DOHH2 (cell line): ENCODE data around the gene TEDC2.

ENCODE experiments used
- EZH2phosphoT487 ChIP-seq: fragments of 200-600 bp; sonication (generic); IDR thresholded peaks from 2 replicates; pipeline ENCODE4 v1.6.1; 2017; ENCODE audit warnings: borderline replicate concordance, mild to moderate bottlenecking, antibody characterized with exemption, low read length, moderate library complexity, mixed read lengths
- TF ChIP-seq, protein P1 (sequence below): fragments of 200-600 bp; sonication (generic); IDR thresholded peaks from one replicate; pipeline ENCODE4 v1.5.1; 2014; ENCODE audit warnings: antibody characterized with exemption, mild to moderate bottlenecking, low read depth, low read length; ENCODE audit not compliant: poor library complexity, severe bottlenecking

DNA sequence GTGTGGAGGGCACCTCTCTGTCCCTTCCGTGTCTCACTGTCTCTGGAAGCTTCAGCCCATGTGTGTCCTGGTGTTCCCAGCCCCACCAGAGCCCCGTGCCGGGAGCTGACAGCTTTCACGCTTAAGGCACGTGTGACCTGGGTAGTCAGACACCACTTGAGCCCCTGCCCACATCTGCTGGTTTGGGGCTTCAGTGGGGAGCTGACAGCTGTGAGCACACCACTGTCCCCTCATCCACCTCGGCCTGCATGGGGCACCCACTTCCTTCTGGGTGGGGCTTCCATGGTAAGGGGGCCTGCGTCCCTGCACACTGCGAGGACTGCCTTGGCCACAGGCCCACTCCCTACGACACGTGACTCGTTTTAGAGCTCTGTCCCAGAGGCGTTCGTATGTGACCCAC is 2.6 kb upstream of the TEDC2 start:
- TF ChIP-seq, protein P1, sequence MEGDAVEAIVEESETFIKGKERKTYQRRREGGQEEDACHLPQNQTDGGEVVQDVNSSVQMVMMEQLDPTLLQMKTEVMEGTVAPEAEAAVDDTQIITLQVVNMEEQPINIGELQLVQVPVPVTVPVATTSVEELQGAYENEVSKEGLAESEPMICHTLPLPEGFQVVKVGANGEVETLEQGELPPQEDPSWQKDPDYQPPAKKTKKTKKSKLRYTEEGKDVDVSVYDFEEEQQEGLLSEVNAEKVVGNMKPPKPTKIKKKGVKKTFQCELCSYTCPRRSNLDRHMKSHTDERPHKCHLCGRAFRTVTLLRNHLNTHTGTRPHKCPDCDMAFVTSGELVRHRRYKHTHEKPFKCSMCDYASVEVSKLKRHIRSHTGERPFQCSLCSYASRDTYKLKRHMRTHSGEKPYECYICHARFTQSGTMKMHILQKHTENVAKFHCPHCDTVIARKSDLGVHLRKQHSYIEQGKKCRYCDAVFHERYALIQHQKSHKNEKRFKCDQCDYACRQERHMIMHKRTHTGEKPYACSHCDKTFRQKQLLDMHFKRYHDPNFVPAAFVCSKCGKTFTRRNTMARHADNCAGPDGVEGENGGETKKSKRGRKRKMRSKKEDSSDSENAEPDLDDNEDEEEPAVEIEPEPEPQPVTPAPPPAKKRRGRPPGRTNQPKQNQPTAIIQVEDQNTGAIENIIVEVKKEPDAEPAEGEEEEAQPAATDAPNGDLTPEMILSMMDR: no peak
- TF ChIP-seq EZH2phosphoT487: no peak
